ENCODE results near the gene MYO18B. TPM values are rescaled to one million over a fixed set of nuclear protein-coding genes. Genes with fewer than 3 reads are reported as not detected.

MYO18B gene
- total RNA-seq, 1 donor from 2014 or later, result 184 TPM

DNA sequence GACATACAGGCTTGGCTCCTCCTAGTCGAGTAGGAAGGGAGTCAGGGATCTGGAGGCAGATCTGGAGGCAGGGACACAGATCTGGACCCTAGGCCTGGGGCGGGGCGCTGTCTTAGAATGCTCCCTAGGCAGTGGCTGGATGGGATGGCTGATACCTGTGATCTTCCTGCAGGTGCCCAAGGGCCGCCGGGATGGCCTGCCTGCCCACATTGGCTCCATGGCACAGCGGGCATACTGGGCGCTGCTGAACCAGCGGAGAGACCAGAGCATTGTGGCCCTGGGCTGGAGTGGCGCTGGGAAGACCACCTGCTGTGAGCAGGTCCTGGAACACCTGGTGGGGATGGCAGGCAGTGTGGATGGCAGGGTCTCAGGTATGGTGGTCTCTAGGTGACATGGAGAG is 35.4 kb downstream of the MYO18B start:
- DNase-seq, result no peak

DNA sequence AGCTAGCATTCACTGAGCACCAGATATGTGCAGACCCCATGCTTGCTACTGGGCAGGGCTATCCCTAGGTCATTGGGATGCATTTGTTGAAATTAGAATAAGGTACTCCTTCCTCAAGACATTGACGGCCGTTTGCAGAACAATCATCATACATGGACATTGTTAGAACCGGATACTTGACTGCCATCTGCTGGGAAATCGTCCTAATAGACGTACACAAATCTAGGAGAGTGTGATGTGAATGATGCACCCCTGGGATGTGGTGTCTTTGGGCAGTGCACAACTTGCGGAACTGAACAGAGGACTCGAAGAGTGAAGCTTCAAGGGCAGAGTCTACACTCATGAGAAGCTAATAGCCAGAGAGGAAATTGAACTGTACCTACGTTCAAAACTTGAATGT is 35.9 kb downstream of the MYO18B start:
- DNase-seq, result peak; percentile 46

DNA sequence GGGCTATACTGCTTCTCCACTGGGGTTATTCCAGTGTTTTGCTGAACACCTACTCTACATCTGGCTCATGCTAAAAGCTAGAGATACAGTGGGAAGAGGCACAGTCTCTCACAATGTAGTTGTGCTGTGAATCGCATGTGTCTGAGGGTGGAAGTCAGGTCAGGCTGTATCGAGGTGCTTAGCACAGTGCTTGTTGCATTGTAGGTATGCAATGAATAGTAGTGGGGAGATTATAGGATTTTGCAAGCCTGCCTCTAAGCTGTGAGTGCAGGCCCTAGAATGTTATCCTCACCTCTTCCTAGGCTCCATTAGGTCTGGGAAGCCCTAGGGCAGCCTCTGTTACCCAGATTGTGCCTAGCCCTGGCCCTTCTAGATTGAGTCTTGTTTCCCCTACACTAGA is 37.4 kb downstream of the MYO18B start:
- no peak for DNase-seq

DNA sequence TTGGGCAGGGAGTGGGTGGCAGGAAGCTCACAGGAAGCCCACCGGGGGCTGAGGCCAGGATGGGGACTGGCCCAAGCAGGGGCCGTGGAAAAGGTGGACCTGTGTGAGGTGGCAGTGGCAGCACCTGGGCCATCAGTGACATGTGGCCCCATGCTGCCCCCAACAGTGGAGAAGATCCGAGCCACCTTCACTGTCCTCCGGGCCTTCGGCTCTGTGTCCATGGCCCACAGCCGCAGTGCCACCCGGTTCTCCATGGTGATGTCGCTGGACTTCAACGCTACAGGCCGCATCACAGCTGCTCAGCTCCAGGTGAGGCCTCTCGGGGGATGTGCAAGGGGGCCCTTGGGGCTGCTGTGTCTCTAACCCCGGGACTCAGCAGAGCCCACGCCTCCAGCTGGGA is 37.9 kb downstream of the MYO18B start:
- DNase-seq, result no peak

DNA sequence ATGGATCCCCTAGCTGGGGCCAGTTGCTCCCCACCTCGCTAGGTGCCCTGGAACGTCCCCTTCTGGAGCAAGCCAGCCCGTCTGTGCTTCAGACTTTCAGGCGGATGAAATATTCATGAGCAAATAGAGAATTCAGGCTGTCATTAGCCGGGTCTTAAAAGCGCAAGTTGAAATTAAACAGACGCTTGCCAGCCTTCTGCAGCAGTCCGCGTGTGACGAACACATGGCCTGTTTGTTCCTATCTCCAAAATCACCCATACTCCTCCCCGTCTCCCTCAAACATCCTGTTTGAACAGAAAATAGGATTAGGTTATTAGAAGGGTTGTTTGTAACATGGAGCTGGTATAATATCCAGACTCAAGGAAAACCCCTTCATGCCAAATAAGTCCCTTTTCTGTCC is 38.7 kb downstream of the MYO18B start:
- DNase-seq, result peak; percentile 15

DNA sequence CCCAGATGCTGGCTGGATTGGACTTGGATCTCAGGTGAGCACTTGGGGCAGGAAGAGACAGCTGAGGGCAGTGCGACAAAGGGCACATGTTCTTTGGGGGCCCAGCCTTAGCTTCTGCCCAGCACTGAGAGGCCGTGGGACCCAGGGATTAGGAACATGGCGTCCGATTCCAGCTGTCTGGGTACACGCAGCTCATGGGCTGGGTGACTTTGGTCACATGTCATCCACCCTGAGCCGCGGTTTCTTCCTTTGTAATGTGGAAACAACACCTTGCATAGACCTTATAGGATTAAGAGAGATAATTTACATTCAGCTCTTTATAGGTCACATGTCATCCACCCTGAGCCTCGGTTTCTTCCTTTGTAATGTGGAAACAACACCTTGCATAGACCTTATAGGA is 39.8 kb downstream of the MYO18B start:
- DNase-seq, result no peak

DNA sequence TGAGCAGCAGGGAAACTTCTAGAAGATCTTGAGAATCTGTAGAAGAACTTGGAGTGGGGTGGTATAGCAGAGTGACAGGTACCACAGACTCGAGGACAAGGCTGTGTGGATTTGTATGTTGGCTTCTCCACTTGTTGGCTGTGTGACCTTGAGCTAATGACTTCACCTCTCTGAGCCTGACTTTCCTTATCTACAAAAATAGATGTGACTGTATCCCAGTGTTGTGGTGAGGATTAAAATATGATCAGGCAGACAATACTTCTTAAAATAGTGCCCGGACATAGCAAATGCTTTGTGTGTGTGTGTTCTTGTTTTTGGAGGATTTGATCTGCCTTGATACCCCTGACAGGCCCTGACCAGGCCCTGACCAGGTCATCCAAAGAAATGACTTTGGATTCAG is 40.8 kb downstream of the MYO18B start:
- no peak for DNase-seq

DNA sequence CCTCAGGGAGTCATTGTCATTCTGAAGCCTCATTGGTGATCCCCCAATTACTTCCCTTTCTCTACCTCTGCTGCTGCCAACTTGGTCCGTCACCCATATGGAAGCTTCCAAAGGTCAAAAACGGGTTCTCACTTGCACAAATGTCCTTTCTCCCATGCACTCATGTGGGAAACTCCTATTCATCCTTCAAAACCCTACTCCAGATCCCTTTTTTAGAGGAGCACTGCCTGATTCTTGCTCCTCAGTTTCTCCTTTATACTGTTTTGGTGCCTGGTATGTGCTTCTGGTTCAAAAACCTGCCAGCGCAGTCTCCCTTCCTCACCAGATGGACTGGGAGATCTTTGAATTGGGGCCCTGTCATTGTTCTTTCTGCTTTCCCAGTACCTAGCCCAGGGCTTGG is 41.9 kb downstream of the MYO18B start:
- no peak for DNase-seq

DNA sequence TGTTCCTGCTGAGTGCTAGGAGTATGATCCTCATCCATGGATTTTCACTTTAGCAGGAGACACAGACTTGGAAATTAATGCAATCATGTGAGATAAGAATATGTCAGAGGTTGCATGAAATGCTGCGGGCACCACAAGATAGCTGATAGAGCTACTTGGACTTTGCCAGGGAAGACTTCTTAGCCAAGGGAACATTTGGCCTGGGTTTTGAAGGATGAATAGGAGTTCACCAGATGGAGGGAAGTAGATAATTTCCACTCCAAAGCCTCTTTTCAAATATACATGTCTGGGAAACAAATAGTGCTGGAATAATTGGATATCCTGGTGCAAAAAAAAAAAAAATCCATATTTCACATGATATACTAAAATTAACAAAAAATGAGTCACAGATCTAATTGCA is 44.2 kb downstream of the MYO18B start:
- no peak for DNase-seq

DNA sequence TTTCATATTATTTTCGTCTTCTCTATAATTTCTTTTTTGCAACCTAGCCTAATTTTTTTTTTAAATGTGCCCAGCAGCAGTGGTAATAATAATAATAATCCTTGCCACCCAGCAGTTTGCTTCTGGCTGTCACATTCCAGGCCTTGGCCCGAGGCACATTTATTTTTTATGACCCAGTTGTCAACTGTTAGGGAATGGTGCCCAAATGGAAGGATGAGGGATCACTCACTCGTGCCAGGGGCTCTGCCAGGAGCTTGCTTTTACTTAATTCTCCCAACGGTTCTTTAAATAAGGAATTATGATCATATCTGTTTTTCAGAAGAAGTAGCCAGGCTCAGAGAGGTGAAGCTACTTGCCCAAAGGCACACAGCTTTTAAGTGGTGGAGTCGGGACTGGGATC is 49.6 kb downstream of the MYO18B start:
- DNase-seq, result no peak

DNA sequence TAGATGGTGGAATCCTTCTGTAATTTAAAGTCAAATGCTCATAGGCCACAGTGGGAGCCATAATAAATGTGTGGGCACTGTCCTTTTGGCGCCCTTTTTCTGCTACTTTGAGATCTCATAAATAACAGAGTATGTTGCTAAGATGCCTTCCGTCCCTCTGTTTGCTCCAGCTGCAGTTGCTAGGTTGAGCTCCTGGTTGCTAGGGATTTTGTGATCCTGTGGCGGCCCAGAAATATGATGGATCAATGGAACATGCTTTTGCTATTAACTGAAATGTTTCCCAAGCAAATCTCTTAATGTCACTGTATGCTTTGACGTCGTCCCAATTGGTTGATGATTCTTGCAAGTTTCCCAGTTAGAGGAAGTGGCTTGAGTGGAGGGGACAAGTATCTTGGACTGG is 53.5 kb downstream of the MYO18B start:
- DNase-seq, result no peak

DNA sequence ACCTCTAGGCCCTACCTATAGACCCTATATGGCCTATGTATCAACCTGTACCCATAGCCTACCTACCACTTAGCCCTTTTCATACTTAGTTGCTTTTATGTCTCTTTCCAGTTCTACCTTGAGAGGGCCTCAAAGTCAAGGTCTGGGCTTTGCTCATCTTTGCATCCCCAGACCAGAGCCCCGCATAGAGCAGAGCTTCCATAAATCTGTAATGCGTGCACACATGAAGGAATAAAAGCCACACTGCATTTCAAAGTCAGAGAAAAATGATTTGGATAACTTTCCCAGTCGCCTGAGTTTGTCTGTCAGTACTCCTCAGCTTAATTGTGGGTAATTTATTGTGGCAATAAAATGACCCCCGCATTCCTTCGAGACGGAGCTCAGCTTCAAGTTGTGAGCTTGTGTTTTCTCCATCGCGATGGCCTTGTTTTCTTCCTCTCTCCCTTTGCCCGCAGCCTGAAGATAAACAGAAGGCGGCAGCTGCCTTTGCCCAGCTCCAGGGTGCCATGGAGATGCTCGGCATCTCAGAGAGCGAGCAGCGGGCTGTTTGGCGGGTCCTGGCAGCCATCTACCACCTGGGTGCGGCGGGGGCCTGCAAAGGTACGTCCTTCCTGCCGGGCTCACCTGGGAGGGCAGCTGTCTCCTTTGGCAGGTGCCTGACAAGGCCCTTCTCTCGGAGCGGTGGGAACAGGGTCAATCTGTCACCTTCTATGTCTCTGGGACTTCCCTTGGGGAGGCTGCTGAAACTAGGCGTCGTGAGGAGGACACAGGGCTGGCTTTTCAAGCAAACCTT is 55.7 kb downstream of the MYO18B start:
- no peak for DNase-seq

DNA sequence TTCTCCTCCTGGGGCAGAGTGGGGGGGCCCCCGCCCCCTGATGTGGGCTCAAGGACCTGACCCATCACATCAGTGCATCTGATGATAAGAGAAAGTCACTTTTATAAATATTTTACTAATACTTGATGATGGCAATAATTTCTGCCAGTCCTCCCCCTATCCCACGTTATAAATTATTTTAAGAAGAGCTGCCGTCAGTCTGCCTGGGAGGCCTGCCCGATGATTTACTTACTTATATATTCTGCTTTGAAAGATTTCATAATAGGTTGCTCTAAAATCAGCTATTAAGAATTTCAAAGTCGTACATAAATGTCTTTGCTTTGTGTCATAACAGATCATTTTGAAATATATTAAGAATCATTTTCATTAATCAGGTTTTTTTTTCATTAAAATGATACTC is 58.8 kb downstream of the MYO18B start:
- DNase-seq, result no peak

DNA sequence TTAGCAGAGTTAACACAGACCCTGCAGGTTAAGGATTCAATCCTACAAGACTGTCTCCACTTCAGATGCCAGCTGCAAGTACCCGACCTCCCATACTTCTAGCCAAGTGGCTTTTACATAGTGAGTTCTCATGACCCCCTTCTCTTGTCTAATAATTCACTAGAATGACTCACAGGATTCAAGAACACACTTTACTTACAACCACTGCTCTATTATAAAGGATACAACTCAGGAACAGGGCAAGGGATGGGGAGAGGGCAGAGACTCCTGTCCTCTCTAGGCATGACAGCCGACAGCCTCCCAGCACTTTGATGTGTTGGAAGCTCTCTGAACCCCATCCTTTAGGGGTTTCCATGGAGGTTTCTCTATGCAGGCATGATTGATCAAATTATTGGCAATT is 60.0 kb downstream of the MYO18B start:
- DNase-seq, result no peak

DNA sequence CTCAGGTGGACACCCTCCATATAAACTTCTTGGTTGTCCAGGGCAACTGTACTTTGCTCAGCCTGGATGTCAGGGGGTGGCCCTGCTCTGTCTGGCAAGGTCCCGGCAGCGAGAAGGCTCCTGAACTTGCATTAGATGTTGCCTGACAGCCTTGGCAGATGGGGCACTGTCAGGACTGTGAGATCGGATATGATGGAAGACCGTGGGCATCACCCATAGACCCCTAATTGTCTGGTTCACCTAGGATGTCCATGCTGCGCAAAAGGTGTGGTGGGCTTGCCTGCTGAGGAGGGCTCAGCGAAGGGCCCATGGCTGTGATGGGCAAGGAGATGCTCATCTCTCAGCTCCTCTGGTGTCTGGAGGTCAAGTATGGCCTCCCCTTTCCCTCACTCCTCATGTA is 62.7 kb downstream of the MYO18B start:
- DNase-seq, result no peak

DNA sequence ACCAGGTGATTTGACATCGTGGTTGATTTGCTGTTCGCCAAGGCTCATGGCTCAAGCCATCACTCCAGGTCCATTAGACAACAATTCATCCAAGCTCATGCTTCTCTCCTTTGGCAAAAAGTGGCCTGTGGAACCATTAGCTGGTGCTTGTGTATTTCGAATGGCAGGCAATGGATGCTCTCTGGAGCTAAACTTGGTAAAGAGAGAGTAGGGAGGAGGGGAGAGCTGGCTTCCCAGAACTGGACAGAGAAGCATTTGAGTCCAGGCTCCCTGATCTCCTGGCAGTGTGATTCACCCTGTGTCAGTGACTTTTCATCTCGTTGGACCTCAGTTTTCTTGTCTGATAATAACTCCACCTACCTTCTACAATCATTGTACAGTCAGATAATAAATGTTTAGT is 64.6 kb downstream of the MYO18B start:
- DNase-seq, result no peak

DNA sequence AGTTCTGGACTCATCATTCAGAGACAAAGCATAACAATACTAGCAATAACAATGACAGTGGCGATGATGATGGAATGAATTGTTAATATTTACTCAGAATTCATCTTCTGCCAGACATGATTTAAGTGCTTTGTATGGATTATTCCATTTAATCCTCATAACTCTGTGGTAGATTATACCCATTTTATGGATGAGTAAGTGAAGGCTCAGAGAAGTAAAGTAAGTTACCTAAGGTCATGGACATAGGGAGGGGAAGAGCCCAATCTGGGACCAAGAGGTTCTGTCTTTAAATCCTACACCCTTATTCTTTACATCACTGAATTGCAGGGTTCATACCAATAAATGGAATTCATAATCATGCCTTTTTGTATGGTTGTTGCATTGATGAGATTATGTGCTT is 72.7 kb downstream of the MYO18B start:
- DNase-seq, result no peak

DNA sequence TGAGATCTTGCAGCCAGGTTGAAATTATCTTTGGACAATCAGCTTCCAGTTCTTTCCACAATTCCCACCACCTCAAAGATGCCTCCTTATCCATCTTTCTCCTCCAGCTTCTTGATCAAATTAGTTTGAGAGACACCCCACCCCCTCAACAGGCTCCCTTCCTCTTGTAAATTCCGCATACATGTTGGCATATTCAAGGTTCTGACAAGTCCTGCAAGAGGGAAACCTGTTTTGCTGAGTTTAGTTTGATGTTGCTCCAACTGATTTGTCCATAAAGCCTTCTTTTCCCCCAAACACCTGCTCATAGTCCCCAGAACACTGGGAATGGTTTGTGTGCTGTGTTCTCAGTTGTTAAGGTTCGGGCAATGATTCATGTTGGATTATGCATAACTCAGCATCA is 73.6 kb downstream of the MYO18B start:
- no peak for DNase-seq

DNA sequence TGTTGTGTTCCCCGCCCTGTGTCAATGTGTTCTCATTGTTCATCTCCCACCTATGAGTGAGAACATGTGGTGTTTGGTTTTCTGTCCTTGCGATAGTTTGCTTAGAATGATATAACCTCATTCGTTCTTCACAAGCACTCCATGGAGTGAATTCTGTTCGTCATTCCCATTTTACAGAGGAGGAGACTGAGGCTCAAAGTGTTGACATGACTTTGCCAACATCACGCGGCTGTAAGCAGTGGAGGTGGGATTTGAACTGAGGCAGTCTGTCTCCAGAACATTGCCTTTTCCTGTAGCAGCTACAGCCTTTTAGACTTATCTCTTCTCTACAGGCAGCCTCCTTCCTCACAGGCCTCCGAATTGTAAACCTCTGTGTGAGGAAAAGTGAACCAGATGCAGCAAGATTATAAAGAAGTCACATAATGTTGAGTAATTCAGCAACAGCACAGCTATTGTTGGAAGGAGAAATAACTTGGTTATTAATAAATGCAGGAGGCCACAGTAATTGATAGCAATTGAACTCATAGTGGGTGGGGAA is 74.6 kb downstream of the MYO18B start:
- no peak for DNase-seq

DNA sequence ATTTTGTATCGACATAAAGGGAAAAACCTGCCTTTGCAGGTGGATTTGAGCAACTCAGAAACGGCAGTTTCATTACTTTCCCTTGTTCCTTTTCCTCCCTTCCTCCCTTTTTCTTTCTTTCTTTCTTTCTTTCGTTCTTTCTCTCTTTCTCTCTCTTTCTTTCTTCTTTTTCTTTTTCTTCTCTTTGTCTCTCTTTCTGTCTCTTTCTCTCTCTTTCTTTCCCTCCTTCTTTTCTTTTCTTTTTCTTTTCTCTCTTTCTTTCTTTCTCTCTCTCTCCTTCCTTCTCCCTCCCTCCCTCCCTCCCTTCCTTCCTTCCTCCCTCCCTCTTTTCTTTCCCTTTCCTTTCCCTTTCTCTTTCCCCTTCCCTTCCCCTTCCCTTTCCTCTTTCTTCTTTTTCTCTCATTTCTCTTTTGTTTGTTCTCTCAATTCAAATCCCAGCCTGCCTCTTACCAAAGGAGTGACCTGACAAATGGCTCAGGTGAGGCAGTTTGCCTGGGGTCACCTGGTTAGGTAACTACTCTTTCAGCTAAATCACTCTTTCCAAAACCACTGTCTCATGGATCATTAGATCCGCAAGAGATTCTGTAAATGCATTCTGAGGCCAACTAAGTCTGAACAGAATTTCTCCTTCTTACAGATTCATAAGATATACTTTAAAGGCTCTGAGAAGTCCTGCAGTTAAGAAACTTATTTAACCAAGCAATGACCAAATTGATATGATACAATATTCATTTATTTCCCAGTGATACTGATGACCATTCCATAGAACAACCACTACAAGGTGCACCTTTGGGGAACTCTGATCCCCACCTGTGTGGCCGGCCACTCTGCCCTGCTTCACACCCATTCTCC is 75.3 kb downstream of the MYO18B start:
- no peak for DNase-seq

DNA sequence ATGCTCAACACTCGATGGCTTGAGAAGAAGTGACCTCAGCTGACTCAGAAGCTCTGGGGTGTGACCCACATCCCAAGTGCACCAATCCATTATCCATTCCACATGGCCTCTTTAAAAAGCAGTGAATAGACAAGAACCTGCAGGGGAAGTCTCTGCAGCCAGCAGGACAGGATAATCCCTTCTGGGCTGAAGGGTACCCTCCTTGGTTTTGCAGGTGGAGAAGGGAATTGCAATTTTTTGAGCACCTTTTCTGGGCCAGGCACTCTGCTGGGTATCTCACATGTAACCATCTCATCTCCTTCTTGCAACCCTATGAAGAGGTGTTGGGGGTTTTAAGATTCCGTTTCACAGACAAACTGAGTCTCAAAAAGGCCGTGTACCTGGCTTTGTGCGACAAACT is 76.6 kb downstream of the MYO18B start:
- no peak for DNase-seq

DNA sequence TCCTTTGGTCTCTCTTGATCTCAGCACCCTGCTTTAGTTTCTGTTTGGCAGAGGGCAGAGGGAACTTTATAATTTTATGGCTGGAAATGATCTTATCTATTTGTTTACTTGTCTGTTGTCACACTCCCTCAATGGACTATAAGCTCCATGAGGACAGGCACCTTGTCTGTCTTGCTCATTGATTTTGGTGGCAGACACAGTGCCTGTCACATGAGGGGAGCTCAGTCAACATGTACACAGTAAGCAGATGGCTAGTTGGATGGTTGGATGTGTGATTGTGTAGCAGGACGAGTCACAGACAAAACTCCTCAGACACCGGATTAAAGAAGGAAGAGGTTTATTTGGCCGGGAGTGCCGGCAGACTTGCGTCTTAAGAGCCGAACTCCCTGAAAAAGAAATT is 80.4 kb downstream of the MYO18B start:
- no peak for DNase-seq

DNA sequence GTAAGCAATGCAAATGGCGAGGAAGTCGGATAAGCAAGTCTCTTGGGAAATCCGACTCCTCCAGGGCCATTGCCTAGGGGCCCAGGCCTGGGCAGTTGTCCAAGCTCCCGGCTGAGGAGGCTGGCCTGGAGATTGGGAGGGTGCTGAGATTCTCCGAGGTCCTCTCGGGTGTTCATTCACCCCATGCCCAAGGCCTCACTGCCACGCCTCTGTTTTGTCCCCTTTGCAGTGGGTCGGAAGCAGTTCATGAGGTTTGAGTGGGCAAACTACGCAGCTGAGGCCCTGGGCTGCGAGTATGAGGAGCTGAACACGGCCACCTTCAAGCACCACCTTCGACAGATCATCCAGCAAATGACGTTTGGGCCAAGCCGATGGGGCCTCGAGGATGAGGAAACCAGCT is 81.3 kb downstream of the MYO18B start:
- no peak for DNase-seq

Data from tongue (tissue), 2 donors.